SU-DHL-6 (cell line): ENCODE data around the gene ABHD4.
"Not testable (repeated sequence)": the region's sequence is repeated elsewhere in the genome, so short reads cannot be mapped to it uniquely, and the experiment has no call there.

Experiments
- H2AFZ ChIP-seq: fragments of 200-600 bp; sonication (generic); 2 replicates; pipeline ENCODE4 v1.6.1; 2014; ENCODE audit warnings: low read depth, mild to moderate bottlenecking, moderate library complexity, mixed read lengths, antibody characterized with exemption, low read length; ENCODE audit not compliant: severe bottlenecking
- H3F3A ChIP-seq: fragments of 200-600 bp; shearing (Covaris generic); 2 replicates; pipeline ENCODE4 v1.6.0; 2016; ENCODE audit warnings: antibody characterized with exemption, mild to moderate bottlenecking; ENCODE audit not compliant: insufficient read depth
- H3K27ac ChIP-seq: fragments of 200-600 bp; sonication (generic); 2 replicates; pipeline ENCODE4 v1.5.1; 2016; ENCODE audit warnings: low read depth, mild to moderate bottlenecking, low read length, moderate library complexity, mixed read lengths
- H3K27me3 ChIP-seq: fragments of 200-600 bp; sonication (generic), shearing (Covaris generic); 2 replicates; pipeline ENCODE4 v1.6.0; 2014; ENCODE audit warnings: mild to moderate bottlenecking, low read length
- H3K36me3 ChIP-seq: fragments of 200-600 bp; sonication (generic); 2 replicates; pipeline ENCODE4 v1.6.1; 2014; ENCODE audit warnings: mild to moderate bottlenecking, low read length, mixed read lengths
- H3K4me2 ChIP-seq: fragments of 300-600, 200-600 bp; shearing (Covaris generic), sonication (generic); 2 replicates; pipeline ENCODE4 v1.6.0; 2014; ENCODE audit warnings: low read length, low read depth, mild to moderate bottlenecking; ENCODE audit not compliant: poor library complexity, severe bottlenecking
- H3K4me3 ChIP-seq: fragments of 200-600 bp; sonication (generic); 2 replicates; pipeline ENCODE4 v1.5.1; 2014; ENCODE audit warnings: antibody characterized with exemption, low read length, mild to moderate bottlenecking, mixed read lengths; ENCODE audit not compliant: insufficient read depth, poor library complexity, severe bottlenecking
- H3K79me2 ChIP-seq: fragments of 200-600 bp; sonication (generic); 2 replicates; pipeline ENCODE4 v1.6.1; 2014; ENCODE audit warnings: mild to moderate bottlenecking, low read length, moderate library complexity; ENCODE audit not compliant: insufficient read depth
- H3K9ac ChIP-seq: fragments of 200-600 bp; sonication (generic); 2 replicates; pipeline ENCODE4 v1.7.0; 2014; ENCODE audit warnings: mild to moderate bottlenecking, low read length
- H3K9me2 ChIP-seq: fragments of 200-600 bp; sonication (generic); replicated peaks from 2 replicates; pipeline ENCODE4 v1.6.1; 2014; ENCODE audit warnings: low read length; ENCODE audit not compliant: insufficient read depth
- H3K9me3 ChIP-seq: fragments of 200-600 bp; sonication (generic); 2 replicates; pipeline ENCODE4 v1.6.1; 2014; ENCODE audit warnings: low read length, mixed read lengths; ENCODE audit not compliant: insufficient read depth
- H4K20me1 ChIP-seq: fragments of 200-600 bp; sonication (generic); 2 replicates; pipeline ENCODE4 v1.6.1; 2014; ENCODE audit warnings: low read depth, mild to moderate bottlenecking, antibody characterized with exemption, low read length, moderate library complexity, mixed read lengths
- EZH2phosphoT487 ChIP-seq: fragments of 200-600 bp; sonication (generic), shearing (Covaris generic); conservative IDR thresholded peaks from 2 replicates; pipeline ENCODE4 v1.6.1; 2018; ENCODE audit warnings: mild to moderate bottlenecking, antibody characterized with exemption, low read length, moderate library complexity, mixed read lengths
- TF ChIP-seq, protein P1 (sequence below): fragments of 200-600 bp; sonication (generic); IDR thresholded peaks from one replicate; pipeline ENCODE4 v1.5.1; 2017; ENCODE audit warnings: antibody characterized with exemption, mild to moderate bottlenecking, low read length, moderate library complexity; ENCODE audit not compliant: insufficient read depth, poor library complexity, severe bottlenecking

The ABHD4 gene

DNA sequence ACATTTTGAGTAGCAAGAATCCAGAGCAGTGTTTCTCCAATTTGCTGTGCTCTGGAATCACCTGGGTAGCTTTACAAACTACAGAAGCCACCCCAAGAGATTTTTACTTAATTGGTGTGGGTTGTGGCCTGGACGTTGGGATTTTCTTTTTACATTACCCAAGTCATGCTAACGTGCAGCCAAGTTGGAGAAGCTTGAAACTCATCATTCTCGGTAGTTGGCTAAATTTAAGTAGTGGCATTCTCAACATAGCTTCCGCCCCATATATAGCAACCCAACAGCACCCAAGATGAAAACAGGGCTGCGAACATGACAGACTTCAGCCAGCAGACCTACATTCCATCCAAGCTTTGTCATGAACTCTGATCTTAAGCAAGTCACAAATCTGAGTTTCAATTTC is 34.1 kb upstream of the ABHD4 start:
- no peaks in the 10 kb centered on the region for H4K20me1 ChIP-seq
- H3K36me3 ChIP-seq, result no peaks in the 10 kb centered on the region
- no peaks in the 10 kb centered on the region for H3K27me3 ChIP-seq
- H3F3A ChIP-seq, result peaks cover 94% of the 10 kb centered on the region
- peak overlapping the region; percentile 62 for H3K9ac ChIP-seq
- TF ChIP-seq, protein P1, sequence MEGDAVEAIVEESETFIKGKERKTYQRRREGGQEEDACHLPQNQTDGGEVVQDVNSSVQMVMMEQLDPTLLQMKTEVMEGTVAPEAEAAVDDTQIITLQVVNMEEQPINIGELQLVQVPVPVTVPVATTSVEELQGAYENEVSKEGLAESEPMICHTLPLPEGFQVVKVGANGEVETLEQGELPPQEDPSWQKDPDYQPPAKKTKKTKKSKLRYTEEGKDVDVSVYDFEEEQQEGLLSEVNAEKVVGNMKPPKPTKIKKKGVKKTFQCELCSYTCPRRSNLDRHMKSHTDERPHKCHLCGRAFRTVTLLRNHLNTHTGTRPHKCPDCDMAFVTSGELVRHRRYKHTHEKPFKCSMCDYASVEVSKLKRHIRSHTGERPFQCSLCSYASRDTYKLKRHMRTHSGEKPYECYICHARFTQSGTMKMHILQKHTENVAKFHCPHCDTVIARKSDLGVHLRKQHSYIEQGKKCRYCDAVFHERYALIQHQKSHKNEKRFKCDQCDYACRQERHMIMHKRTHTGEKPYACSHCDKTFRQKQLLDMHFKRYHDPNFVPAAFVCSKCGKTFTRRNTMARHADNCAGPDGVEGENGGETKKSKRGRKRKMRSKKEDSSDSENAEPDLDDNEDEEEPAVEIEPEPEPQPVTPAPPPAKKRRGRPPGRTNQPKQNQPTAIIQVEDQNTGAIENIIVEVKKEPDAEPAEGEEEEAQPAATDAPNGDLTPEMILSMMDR, result no peak
- H3K4me3 ChIP-seq, result no peak overlapping the region
- H3K79me2 ChIP-seq, result peaks cover 27% of the 10 kb centered on the region
- H3K27ac ChIP-seq, result peak overlapping the region; percentile 95
- peak overlapping the region; percentile 92 for H3K4me2 ChIP-seq
- H3K9me2 ChIP-seq, result no peaks in the 10 kb centered on the region
- H2AFZ ChIP-seq, result no peak overlapping the region
- H3K9me3 ChIP-seq, result no peaks in the 10 kb centered on the region

DNA sequence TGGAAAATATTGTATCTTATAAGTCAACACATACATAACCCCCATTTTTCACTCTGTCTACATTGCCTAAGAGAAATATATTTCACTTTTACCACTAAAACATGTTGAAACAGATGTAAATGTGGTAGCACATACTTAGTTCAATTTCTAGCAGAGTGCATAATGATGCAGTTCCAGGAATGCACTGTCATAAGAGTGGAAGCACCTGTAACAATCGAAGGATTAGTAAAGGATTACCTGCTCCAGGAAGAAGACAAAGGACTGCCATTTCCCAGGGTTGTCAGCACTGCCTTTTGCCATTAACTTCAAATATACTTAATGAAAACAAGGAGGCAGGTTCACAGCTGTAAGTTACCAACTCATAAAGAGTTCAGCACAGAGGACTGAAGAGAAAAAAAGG is 33.6 kb upstream of the ABHD4 start:
- H3K9me2 ChIP-seq, result no peaks in the 10 kb centered on the region
- H3K36me3 ChIP-seq, result no peaks in the 10 kb centered on the region
- H3K9ac ChIP-seq, result peak overlapping the region; percentile 62
- peaks cover 32% of the 10 kb centered on the region for H3K79me2 ChIP-seq
- H3F3A ChIP-seq, result peaks cover 94% of the 10 kb centered on the region
- no peak overlapping the region for H3K4me3 ChIP-seq
- TF ChIP-seq EZH2phosphoT487, result no peak
- TF ChIP-seq, protein P1, result no peak
- H4K20me1 ChIP-seq, result no peaks in the 10 kb centered on the region
- peak overlapping the region; percentile 92 for H3K4me2 ChIP-seq
- no peak overlapping the region for H2AFZ ChIP-seq
- no peaks in the 10 kb centered on the region for H3K27me3 ChIP-seq
- H3K9me3 ChIP-seq, result no peaks in the 10 kb centered on the region
- peak overlapping the region; percentile 95 for H3K27ac ChIP-seq

DNA sequence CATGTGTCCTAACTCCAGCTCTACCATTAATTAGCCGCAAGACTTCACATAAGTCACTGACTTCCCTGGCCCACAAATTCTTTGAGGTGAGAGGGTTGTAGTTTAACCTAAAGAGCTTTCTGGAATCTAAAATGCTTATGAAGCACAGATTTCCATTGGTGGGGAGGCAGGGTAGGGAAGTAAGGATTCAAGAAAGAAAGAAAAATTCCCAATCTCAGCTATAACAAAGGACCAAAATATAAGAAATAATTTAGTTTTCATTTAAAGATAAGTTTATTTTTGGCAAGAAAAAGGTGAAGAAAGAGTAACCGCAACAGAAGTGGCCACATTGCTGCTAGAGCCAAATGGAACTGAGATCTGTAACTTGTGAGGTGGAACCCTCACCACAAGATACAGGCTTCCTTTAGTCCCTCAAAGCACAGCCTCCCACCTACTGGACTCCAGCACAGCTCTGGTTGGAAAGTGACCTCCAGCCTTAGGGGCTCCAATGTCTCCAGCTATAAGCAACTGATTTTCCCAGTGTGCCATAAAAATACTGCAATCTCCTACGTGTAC is 32.6 kb upstream of the ABHD4 start:
- peak overlapping the region; percentile 28 for H3K4me3 ChIP-seq
- H3F3A ChIP-seq, result peaks cover 95% of the 10 kb centered on the region
- H3K27ac ChIP-seq, result peak overlapping the region; percentile 95
- TF ChIP-seq, protein P1, result no peak
- TF ChIP-seq EZH2phosphoT487, result no peak
- peaks cover 32% of the 10 kb centered on the region for H3K79me2 ChIP-seq
- H3K27me3 ChIP-seq, result no peaks in the 10 kb centered on the region
- no peaks in the 10 kb centered on the region for H3K9me2 ChIP-seq
- no peak overlapping the region for H2AFZ ChIP-seq
- no peaks in the 10 kb centered on the region for H4K20me1 ChIP-seq
- H3K9ac ChIP-seq, result peak overlapping the region; percentile 62
- H3K36me3 ChIP-seq, result no peaks in the 10 kb centered on the region
- no peaks in the 10 kb centered on the region for H3K9me3 ChIP-seq
- peak overlapping the region; percentile 92 for H3K4me2 ChIP-seq

DNA sequence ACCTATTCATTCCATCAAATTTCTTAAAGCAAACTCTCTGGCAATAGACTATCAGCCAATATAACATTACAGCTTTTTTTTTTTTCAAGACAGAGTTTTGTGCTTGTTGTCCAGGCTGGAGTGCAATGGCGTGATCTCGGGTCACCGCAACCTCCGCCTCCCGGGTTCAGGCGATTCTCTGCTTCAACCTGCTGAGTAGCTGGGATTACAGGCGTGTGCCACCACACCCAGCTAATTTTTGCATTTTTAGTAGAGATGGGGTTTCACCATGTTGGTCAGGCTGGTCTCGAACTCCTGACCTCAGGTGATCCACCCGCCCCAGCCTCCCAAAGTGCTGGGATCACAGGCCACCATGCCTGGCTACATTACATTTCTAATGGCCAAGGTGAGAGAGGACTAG is 31.8 kb upstream of the ABHD4 start:
- Histone ChIP-seq H3F3A (peaks cover 95% of the 10 kb centered on the region), H3K79me2 (peaks cover 32% of the 10 kb centered on the region), H3K9ac (peak overlapping the region; percentile 62), H3K4me3 (peak overlapping the region; percentile 28), H3K27ac (peak overlapping the region; percentile 95), H3K4me2 (peak overlapping the region; percentile 92)
- not testable (repeated sequence) for H3K9me3 ChIP-seq, H4K20me1 ChIP-seq, H3K9me2 ChIP-seq, H2AFZ ChIP-seq, H3K36me3 ChIP-seq, H3K27me3 ChIP-seq
